Caki2 (cell line): ENCODE measurements around the gene PCSK5. TPM values are rescaled to one million over a fixed set of nuclear protein-coding genes. Genes with fewer than 3 reads are reported as not detected.

ENCODE experiments used
- DNase-seq: peaks from one replicate; pipeline ENCODE4 v3.0.0-alpha.2; 2015; ENCODE audit warnings: low read depth
- in situ Hi-C: cut with HindIII; loops from 2 replicates; pipeline ENCODE4 v1.10.0; 2016; ENCODE audit warnings: low sequenced_read_pairs, low pct_unique_long_range_greater_than_20kb, mixed read lengths
- total RNA-seq: library from RNA; depleted of rRNA; stranded (reverse); fragments of >200 nt; shearing (Covaris generic); gene quantifications from 2 replicates; pipeline ENCODE4 v1.2.3, GENCODE V29; 2014; ENCODE audit warnings: low replicate concordance

Gene PCSK5
- total RNA-seq, 1 experiment from 2014 or later: 104 TPM

DNA sequence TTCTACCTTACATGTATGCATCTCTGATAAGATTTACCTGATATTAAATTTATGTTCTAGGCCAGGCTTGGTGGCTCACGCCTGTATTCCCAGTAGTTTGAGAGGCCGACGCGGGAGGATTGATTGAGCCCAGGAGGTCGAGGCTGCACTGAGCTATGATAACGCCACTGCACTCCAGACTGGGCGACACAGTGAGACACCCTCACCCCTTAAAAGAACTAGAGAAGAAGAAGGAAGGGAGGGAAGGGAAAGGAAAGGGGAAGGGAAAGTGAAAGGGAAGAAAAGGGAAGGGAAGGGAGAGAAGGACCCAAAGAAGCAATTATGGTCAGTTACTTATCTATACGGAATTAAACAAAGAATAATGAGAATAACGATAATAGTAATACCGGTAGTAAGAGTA lies 504.9 kb downstream of the PCSK5 start:
- no peak for DNase-seq
- in situ Hi-C loops: no loop called here

GRCh38 chr9:76396144-76396543 lies 505.7 kb downstream of the PCSK5 start:
- in situ Hi-C loops: no loop called here
- DNase-seq: no peak

DNA sequence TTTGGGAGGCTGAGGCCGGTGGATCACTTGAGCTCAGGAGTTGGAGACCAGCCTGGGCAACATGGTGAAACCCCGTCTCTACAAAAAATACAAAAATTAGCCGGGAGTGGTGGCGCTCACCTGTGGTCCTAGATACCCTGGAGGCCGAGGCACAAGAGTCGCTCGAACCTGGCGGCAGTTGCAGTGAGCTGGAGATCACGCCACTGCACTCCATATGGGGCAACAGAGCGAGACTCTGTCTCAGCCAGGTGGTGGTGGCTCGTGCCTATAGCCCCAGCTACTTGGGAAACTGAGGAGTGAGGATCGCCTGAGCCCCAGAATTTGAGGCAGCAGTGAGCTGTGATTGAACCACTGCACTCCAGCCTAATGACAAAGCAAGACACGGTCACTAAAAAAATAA lies 506.1 kb downstream of the PCSK5 start:
- in situ Hi-C loops: no loop called here
- no peak for DNase-seq

- in situ Hi-C loops: no loop called here
- no peak for DNase-seq
Observed at GRCh38 chr9:76399856-76400255, 509.4 kb downstream of the PCSK5 start.

DNA sequence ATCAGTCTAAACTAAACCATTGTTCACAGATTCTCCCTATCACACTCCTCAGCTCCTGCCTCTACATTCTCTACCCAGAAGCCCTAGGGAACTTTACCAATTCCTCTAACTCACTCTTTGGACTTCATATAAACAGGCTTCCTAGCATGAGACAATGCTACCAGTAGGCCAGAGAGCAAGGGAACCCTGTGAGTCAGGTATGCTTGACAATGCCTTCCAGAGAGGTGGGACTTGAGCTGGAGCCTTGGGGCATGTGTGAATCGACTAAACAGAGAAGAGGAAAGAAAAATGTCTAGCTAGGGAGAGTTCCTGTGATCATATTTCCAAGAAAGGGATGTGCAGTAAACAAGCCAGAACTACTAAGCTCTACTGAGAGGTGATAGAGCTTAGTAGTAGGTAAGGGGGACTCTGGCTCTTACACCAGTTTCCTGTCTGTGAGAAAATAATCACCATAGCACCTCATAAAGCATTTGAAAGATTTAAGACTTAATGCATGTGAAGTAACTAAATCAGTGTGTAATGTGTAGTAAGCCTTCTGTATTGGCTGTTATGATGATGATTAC lies 510.1 kb downstream of the PCSK5 start:
- DNase-seq: peak; percentile 15
- in situ Hi-C loops: no loop called here

DNA sequence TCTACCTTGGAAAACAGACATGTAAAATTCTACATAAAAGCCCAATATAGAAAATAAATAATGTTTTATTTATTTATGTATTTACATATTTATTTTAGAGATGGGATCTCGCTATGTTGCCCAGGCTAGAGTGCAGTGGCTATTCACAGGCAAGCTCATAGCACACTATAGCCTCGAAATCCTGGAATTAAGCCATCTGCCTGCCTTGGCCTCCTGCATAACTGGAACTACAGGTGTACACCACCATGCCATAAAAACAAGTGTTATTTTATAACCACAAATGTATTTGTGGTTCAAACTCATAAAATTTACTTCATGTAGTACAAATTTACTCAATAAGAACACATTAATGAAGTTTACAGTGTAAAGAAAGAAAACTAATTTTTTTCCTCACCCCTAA lies 510.7 kb downstream of the PCSK5 start:
- in situ Hi-C loops: no loop called here
- DNase-seq: no peak

DNA sequence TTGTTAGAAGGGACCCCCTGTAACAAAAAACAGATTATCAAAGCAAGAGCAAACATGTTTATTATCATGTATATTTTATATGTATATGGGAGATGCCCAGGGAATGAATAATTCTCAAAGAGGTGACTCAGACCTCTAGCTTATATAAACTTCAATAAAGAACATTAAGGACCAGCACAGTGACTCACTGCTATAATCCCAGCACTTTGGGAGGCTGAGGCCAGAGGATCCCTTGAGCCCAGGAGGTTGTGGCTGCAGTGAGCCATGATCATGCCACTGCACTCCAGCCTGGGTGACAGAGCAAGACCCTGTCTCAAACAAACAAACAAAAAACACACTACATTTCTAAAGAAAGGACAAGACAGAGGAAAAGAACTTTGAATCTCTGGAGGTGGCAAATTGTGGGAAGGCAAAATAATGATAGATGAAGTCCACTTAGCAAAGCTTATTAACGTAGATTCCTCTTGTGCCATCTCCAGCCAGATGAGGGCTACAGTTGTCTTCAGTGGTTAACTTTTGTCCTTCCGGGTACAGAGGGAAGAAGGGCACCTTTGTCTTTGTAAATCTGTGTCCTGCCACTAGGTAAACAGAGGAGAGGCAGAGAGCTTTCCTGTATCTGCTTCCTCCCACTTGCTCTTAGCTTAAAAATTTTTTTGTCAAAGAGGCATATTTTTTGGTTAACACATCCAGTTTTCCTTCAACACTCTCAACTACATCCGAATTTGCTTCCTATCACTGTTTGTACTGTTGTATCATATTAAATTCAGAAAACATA lies 511.3 kb downstream of the PCSK5 start:
- in situ Hi-C loops: no loop called here
- no peak for DNase-seq

DNA sequence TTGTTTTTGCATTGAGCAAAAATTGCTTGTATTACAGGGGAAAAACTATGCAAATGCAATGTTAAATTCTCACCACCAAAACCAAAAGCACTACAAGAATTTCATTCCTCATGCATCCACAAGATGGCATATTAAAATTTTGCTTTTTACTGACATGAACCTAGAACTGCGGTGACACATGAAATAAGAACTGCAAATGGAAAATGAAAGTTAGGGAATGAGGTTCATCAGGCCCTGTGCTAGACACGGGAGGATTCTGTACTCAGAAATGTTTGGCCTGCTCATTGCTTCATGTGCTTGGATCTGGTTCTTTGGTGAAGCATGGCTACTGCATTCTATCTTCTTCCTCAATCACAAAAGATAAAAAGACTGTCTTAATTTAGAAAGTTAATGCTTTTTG lies 512.9 kb downstream of the PCSK5 start:
- in situ Hi-C loops: no loop called here
- peak; percentile 49 for DNase-seq

- in situ Hi-C loops: no loop called here
- no peak for DNase-seq
Observed at GRCh38 chr9:76404401-76404800, 513.9 kb downstream of the PCSK5 start.

DNA sequence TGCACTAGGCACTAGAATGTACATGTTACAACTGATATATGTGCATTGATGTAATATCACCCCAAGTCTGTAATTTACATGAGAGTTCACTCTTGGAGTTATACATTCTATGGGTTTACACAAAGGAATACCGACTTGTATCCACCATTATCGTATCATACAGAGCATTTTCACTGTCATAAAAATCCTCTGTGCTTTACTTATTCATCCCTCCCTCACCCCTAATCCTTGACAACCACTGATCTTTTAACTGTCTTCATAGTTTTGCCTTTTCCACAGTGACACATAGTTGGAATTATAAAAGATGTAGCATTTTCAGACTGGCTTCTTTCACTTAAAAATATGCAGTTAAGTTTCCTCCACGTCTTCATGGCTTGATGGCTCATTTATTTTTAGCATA lies 514.9 kb downstream of the PCSK5 start:
- no peak for DNase-seq
- in situ Hi-C loops: no loop called here

DNA sequence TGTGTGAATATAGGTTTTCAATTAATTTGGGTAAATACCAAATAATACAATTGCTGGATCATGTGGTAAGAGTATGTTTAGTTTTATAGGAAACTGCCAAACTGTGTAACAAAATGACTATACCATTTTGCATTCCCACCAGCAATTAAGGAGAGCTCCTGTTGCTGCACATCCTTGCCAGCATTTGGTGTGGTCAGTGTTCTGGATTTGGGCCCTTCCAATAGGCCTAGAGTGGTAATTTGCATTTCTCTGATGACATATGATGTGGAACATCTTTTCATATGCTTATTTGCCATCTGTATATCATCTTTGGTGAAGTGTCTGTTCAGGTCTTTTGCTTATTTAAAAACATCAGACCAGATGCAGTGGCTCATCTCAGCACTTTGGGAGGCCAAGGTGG lies 515.4 kb downstream of the PCSK5 start:
- in situ Hi-C loops: no loop called here
- no peak for DNase-seq
